Measurements from ENCODE around the gene TMEM187.

TMEM187 gene

DNA sequence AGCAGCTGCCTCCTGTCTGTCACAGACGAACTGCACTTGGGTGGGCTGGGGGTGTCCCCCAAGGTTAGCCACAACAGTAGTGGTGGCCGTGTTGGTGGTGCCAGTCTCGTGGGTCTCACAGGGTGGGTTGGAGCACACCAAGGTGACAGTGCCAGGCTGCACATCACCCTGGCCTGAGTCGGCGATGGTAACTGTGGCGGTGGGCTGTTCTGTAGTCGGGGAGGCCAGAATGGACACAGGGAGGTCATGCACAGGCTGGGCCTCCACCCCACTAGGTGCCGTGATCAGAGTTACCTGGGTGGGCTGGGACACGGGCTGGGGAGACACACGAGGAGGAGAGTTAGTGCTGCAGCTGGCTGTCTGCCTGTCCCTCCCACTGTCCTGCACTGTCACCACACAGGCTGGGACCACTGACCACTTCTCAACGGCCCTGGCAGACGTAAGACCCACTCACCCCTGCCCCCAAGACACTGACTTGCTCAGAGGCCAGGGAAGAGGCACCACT, 17.3 kb upstream of the TMEM187 start:
- no peak for DNase-seq (ENCODE audit: low spot score)

DNA sequence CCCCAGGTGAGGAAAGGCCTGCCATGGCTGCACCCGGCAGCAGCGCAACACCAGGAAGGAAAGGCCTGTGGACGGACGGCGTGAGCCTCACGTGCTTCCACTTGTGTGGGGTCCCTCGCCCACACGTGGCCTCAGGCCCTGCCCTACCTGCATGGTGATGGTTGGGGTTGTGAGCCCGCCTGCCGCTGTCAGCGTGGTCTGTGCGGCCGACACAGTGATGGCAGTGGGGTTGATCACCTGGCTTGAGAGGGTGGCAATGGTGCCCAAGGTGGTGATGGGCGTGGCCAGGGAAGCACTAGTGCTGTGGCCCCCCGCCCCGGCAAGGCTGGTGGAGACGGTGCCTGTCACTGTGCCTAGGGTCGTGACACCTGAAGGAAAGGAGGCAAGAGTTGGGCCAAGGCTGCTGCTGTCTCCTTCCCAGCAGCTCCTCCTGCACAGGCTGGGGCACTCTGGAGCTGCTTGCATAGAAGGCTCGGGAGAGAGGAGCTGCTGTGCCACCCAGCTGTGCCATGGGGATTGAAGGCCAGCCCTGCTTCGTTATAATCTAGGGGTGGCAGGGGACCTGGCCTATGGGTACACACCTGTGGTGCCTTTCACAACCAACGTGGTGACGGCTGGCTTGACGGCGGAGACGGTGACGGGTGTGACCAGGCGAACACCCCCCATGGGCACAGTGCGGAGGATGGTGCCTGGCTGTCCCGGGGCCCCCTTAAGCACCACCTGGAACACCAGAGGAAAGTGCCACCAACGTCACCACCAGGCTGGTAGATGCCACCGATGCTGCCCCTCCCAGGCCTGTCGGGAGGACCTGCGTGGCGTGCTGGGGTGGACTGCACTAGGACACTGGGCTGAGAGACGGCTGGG, 16.3 kb upstream of the TMEM187 start:
- no peak for DNase-seq (ENCODE audit: low spot score)

DNA sequence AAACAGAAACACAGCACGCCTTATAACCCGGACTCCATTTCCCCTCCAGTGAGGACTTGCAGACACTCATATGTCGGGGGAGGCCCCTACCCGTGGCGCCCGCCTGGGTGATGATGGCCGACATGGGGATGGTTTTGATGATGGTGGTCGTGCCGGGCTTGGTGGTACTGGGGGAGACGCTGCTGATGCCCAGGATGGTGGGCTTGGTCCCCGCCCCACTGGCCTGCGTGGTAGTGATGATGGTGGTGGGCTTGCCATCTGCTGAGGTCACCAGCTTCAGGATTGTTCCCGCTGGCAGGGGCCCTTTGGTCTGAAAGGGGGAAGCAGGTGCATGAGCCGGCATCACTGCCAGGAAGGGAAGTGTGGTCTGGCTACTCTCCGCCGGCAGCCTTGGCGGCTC, 15.3 kb upstream of the TMEM187 start:
- DNase-seq (ENCODE audit: low spot score), result no peak

DNA sequence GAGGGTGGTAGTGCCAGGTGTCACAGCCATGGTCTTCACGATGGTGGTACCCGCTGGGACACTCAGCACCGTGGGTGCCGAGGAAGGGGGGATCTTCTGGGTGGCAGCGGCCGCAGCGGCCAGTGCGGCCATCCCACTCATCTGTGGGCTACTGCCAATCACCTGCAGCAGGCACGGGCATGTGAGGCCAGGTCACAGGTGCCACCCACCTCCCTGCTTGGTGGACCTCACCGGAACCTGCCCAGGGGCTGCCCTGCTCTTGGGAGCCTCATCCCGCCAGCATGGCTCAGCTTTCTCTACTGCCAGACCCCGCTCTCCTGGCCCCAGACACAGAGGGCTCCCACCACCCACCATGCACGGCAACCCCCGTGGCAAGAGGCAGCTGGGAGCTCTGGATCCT, 13.9 kb upstream of the TMEM187 start:
- no peak for DNase-seq (ENCODE audit: low spot score)

DNA sequence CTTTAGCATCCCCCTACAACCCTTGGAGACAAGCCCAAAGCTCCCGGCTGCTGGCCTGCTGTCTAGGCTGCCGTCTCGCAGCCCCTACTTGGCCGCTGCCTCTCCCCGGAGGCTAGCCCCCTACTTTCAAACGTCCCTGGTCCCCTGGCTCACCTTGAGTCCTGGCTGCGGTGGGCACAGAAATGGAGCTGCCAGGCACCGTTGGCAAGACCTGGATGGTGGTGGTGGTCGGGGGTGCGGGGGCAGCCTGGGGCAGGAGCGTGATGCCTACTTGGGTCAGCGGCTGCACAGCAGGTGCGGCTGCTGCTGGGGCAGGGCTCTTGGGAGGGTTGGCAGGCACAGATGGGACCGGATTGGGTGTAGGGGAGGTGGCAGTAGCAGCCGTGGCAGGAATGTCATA, 12.9 kb upstream of the TMEM187 start:
- no peak for DNase-seq (ENCODE audit: low spot score)

DNA sequence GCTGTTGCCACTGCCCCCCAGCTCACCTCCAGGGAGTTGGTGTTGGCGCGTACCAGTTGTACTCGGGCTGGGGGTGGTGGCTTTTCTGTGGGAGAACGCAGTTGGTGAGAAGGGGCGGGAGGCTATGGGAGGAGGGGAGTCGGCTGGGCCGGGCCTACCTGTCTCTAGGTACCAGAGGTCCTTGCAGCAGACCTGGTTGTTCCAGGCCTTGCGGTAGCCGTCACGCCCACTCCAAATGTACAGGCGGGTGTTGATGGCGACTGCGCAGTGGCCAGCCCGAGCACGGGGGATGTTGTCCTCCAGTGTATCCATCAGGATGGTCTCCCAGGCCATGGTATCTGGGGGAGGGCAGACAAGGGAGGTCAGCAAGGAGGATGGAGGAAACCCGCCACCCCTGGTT, 12.5 kb upstream of the TMEM187 start:
- no peak for DNase-seq (ENCODE audit: low spot score)

DNA sequence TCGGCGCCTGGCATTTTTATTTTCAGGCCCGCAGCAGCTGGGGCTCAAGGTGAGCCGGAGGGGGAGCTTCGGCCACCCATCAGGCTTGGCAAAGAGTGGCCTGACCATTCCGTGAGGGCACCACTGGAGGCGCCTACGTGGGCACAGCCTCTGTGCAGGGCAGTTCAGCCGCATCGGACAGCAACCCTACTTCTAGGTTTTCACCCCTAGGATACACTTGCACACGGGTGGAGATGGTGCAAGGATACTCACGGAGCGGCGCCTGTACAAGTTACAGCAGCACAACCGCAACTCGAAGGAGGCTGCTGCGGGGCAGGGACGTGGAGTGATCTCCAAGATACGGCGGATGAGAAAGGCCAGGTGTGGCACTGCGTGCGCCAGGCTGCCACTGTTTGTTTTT, 11.8 kb upstream of the TMEM187 start:
- DNase-seq (ENCODE audit: low spot score), result no peak

DNA sequence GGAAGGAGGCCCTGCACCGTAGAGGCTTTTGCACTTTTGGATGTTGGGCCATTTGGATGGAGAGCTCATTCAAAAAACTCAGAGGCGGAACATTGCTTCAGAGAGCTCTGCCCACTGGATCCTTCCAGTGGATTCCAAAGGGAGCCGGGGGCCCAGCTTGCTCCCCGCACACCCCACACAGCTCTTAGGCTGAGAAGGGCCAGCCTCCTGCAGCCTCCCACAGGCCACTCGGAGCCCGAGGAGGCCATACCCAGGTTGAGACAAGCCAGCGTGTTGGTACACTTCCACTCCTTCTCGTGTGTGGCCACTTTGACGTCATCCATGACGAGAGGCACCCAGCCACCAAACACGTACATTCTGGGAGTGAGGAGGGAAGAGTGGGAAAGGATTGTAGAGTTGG, 11.3 kb upstream of the TMEM187 start:
- no peak for DNase-seq (ENCODE audit: low spot score)

DNA sequence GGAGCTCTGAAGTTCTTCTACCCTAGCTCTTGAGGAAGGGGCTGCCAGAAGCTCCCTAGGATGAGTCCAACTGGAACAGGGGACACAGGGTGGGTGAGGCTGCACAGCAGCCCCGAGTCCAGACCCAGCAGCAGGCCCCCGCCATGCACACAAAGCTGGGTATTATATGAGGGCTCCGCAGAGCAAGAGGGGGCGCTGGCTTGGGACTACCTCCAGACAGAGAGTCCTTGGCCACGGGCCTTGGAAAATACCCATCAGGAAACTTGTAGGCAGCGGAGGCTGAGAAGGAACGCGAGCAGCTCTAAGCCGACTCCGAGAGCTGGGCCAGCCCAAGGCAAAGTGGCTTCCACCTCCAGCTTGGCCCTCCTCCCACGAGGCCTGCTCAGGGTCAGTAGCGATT, 9.0 kb upstream of the TMEM187 start:
- DNase-seq (ENCODE audit: low spot score), result no peak

DNA sequence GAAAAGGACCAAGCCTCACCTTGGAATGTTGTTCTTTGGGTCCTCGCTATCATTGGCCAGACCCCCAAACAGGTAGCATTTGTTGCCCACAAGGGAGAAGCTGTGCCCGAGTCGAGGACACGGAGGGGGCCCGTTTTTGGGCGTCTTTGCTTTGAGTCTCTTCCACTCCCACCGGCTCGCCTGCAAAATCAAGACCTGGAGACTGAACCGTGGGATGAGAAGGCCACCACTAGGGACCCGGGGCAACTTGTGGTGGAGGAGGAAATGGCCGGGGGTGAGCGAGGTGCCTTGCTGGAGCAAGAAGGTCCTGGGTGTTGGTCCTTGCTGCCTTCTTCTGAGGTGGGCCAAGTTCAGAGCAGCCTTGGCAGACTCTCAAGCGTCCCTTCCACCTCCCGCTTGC, 8.4 kb upstream of the TMEM187 start:
- DNase-seq (ENCODE audit: low spot score), result no peak

DNA sequence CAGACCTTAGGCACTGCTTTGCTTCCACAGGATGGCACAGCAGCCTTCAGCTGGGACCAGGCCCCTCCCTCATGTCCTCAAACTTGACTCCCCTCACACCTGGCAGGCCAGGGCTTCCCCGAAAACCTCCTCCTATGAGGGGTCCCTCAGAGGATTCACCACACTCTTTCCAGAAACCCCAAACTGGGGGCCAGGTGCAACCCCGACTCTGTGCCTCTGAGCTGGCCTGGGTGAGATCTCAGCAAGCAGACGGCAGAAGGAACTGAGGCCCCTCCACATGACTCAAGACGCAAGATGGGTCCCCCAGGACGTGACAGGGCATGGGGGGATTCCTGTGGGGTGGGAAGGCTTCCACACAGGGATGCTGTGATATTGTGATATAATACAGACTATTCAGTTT, 7.1 kb upstream of the TMEM187 start:
- no peak for DNase-seq (ENCODE audit: low spot score)

DNA sequence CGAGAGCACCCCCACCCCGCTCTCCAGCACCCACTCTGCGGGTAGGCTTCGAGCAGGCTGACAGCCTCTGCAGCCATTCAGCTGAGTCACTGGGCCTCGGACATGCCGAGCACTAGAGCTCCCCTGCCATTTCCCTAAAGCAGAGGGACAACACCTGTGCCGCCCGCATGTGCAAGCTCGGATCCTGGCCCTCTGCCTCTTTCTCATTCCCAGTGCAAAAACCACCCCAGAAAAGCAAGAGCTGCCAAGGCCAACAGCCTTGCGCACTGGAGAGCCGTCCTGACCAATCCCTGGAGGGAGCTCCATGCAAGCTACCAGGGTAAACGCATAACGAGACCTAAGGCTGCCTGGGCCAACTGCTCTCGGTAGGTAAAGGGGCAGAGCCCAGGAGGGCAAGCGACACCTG, 6.3 kb upstream of the TMEM187 start:
- no peak for DNase-seq (ENCODE audit: low spot score)

DNA sequence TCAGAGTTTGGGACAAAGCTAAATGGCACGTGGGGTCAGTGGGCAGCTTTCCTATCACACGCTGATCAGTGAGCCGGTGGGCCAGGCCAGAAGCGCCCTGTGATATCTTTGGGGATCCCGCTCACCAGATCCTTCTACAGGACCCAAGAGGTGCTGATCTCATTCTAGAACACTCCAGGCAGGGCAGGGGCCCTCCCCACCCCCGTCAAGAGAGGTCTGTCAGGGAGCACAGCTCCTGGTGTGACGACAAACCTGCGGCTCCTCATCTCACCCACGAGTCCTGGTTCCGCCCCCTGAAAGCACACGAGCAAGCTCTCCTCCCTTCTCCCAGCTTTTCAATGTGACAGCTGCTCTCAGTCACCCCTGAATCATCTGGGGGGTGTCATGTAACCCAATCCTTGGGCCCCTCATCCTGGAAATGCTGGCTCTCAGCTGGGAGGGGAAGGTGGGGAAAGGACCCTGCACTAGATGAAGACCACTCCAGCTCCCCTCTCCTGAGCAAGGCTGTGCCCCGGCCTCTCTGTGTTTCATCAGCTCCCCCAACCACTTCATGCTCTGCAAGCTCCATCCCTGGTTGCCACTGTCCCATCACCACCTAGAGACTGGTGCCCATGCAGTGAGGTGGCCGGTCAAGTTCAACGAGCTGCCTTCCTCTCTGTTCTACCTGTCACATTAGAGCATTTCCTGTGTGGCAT, 5.6 kb upstream of the TMEM187 start:
- DNase-seq (ENCODE audit: low spot score), result no peak

DNA sequence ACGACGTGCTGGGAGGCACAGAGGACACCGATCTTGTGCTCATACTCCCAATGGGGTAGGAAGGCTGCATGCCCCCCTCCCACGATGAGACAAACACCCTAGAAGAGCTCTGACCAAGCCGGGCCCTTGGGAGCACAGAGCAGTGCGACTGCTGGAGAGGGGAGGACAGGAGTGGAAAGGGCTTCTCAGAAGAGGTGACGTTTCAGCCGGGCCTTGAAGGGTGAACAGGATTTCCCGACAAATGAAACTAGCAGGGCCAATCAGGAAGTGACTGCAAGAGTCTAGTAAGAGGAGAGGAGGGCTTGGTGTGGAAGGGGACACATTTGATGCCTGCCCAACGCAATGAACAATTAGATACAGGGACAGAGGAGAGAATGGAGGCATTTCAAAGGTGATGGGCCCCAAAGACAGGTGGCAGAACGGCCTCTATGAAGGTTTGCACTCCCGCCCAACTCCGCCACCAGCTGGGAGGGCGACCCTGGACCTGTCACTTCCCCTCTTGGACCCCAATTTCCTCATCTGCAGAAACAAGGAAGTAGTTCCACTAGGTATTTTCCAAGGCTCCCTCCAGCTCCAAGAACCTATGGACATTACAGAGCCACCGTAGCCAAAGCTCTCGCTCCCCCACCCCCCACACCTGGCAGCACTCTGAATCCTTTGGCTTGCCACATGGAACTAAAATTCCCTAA, 4.9 kb upstream of the TMEM187 start:
- no peak for DNase-seq (ENCODE audit: low spot score)

DNA sequence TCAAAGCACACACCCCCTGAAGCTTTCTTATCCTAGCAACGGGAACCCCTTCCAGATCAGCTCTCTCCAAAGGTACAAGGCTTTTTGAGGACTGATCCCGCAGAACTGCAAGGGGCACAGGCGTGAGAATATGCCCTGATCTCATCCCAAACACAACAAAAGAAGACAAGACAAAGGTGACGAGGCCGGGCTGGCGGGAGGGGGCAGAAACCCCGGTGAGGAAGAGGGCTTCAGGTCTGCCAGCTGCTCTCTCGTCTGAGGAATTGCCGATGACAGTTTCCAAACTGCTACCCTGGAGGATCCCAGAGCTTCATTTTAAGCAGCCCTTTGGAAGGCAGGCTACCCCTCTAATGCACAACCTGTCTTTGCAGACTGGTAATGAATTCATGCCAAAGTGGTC, 4.3 kb upstream of the TMEM187 start:
- no peak for DNase-seq (ENCODE audit: low spot score)

DNA sequence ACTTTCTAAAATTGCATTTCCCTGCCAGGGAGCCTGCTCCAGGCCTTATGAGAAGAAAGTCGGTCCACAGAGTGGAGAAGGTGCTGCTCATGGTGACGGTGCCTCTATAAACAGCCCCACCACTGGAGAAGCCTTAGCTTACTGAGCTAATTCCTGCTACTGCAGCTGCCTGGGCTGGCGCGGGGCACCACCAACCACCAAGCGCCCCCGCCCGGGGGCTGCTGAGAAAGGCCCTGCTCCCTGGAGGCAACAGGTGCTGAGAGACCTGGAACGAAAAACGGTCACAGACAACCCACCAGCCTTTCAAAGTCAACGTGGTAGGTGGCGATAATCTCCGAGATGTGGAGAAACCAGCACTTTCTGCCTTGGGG, 3.8 kb upstream of the TMEM187 start:
- peak; percentile 79 for DNase-seq (ENCODE audit: low spot score)

DNA sequence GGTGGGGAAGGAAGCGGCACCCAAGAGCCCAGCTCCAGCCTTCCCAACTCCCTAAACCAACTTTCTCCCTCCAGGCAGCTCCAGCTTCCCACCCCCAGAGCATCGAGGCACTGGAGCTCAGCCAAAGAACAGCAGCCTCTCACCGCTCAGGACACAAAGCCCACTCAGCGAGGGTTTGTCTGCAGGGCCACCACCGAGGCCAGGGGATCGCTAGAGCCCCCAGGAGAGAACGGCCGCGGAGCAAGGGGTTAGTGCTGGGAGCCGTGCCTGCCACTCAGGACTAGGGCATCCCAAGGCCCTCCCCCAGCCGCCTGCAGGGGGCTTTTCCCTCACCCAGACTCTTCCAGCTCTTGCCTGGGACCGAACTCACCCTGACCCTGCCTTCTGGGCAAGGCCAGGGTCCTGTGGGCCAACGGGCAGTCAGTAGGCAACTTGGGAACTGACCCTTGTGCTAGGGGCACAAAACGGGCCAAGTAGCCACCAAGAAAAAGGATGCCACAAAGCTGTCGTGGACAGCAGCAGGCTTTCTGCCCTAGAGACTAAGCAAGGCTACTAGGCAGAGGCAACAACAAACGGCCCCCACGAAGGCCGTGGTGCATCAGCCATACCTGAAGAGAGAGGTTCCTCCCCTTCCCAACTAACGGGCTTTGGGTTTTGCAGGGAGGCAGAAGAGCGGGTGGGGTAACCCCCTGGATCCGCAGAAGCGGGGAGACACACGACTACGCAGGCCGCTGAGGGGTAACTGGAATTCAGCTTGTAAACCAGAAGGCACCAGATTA, 3.2 kb upstream of the TMEM187 start:
- peak; percentile 37 for DNase-seq (ENCODE audit: low spot score)

DNA sequence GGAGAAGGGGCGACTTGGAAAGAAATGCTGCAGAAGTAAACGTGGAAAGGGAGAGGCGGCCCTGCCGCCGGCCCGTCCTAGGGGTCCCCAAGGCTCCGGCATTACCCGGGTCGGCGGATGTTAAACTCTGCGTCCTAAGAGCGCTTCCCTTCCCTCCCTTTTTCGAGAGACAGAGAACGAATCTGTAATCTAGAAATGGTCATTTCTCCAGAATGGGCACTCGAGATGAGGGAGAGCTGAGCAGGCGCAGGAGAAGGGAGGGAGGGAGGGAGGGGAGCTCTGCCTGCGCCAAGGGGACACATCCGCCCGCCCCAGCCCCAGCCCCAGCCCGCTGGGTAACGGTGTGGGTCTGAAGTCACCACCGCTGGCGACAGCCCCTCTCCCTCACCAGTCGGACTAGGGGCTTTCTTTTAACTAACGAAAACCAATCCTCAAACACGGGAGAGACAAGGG, 2.6 kb upstream of the TMEM187 start:
- DNase-seq (ENCODE audit: low spot score), result peak; percentile 30

DNA sequence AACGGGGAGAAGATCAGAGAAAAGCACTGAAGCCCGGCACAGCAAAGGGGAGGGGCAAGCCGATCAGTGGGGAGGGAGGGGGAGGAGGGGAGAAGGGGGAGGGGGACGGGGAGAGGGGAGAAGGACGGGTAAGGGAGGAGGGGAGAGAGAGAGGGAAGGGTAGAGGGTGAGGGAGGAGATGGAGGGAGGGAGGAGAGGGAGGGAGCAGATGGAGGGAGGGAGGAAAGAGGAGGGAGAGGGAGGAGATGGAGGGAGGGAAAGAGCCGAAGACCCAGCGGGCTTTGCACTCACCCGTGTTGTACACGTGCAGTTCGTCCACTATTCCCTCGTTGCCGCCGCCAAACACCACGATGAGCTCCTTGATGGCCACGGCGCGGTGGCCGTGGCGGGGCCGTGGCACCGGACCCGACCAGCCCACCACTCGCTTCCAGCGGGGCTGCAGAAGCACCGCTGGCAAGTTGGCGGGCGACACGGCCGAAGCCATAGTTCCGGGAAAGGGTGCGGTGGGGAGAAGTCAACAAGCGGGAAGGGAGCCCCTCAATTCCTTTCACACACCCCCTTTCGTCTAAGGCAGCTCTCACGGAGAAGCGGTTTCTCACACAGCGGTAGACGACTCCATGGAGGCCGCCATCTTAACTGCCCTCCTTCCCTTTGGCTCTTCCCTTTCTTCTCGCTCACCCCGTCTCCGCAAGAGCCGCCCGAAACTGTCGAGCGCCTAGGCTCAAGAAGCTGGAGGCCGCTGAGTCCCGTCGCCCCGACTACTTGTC, 2.0 kb upstream of the TMEM187 start:
- peak; percentile 53 for DNase-seq (ENCODE audit: low spot score)

DNA sequence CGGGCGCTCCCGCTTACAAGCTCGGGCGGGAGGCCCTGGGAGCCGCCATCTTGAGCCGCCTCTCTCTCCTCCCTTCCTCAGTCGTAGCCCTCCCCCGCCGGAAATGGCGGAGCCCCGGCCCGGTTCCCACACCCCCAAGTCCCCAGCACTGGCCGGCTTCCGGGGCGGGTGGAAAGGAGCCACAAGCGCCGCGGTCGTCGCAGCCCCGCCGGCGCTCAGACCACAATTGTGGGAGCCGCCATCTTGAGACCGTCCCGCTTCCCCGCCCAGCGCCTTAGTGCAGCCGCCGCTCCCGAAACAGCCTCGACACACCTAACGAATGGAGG, 1.5 kb upstream of the TMEM187 start:
- peak; percentile 84 for DNase-seq (ENCODE audit: low spot score)

All from NAMALWA (cell line).